SK-N-SH (cell line): ENCODE data around the gene MAST4. TPM values are rescaled to one million over a fixed set of nuclear protein-coding genes. Genes with fewer than 3 reads are reported as not detected.

ENCODE experiments used
- CTCF ChIA-PET: fragments of 300-600, 350-600 bp; formaldehyde crosslinking; extraction: SDS; loops from one replicate; lab custom pipeline; 2021; lab: Yijun Ruan, JAX
- POLR2A ChIA-PET: fragments of 350-600 bp; sonication (Branson Sonifier 250); formaldehyde crosslinking; extraction: SDS; loops from one replicate; lab custom pipeline; 2020; ENCODE audit warnings: antibody characterized with exemption, inconsistent platforms; lab: Yijun Ruan, JAX
- DNase-seq: peaks from one replicate; pipeline ENCODE4 v3.0.0; 2012
- H2AFZ ChIP-seq: fragments of 200-600 bp; sonication (generic); 2 replicates; pipeline ENCODE4 v1.8.1; 2016; ENCODE audit warnings: antibody characterized with exemption, mild to moderate bottlenecking, low read depth
- H3F3A ChIP-seq: fragments of 200-600 bp; sonication (generic); replicated peaks from 2 replicates; pipeline ENCODE3; 2016; ENCODE audit warnings: antibody characterized with exemption, mild to moderate bottlenecking; ENCODE audit not compliant: insufficient read depth
- H3K27ac ChIP-seq, 2 experiments: fragments of 200-500 bp in 1 of 2; fragments of 200-600 bp in 1 of 2; sonication (Bioruptor generic) in 1 of 2; sonication (generic), shearing (Covaris generic) in 1 of 2; 2 replicates each; pipeline versions ENCODE4 v1.5.1 to v1.6.1; 2014 to 2016; ENCODE audit warnings: low read depth in 2 of 2, inconsistent platforms in 1 of 2, low read length in 1 of 2, mild to moderate bottlenecking in 1 of 2, mixed read lengths in 1 of 2
- H3K27me3 ChIP-seq: fragments of 200-600 bp; sonication (generic), shearing (Covaris generic); 2 replicates; pipeline ENCODE4 v1.6.1; 2016; ENCODE audit warnings: mixed run types; ENCODE audit not compliant: insufficient read depth
- H3K36me3 ChIP-seq, 2 experiments: fragments of 200-500 bp in 1 of 2; fragments of 200-600 bp in 1 of 2; sonication (Bioruptor generic) in 1 of 2; sonication (generic) in 1 of 2; replicated peaks in 1 of 2; 2 replicates each; pipeline versions ENCODE3 to v1.5.1; 2014 to 2016; ENCODE audit warnings: low read length in 1 of 2, mild to moderate bottlenecking in 1 of 2; ENCODE audit not compliant: insufficient read depth in 2 of 2, control insufficient read depth in 1 of 2
- H3K4me1 ChIP-seq, 2 experiments: fragments of 200-500 bp in 1 of 2; fragments of 200-600 bp in 1 of 2; sonication (Bioruptor generic) in 1 of 2; sonication (generic), shearing (Covaris generic) in 1 of 2; 2 replicates each; pipeline versions ENCODE4 v1.5.1 to v1.6.1; 2014 to 2016; ENCODE audit warnings: low read depth in 1 of 2, low read length in 1 of 2, mixed run types in 1 of 2; ENCODE audit not compliant: insufficient read depth in 2 of 2, control insufficient read depth in 1 of 2
- H3K4me2 ChIP-seq: fragments of 200-600 bp; sonication (generic), shearing (Covaris generic); 2 replicates; pipeline ENCODE4 v1.6.1; 2017; ENCODE audit warnings: mixed run types
- H3K4me3 ChIP-seq, 2 experiments: fragments of 200-500 bp in 1 of 2; fragments of 200-600 bp in 1 of 2; sonication (Bioruptor generic) in 1 of 2; sonication (generic), shearing (Covaris generic) in 1 of 2; 2 replicates each; pipeline versions ENCODE4 v1.5.1 to v1.8.1; 2014 to 2016; ENCODE audit warnings: low read depth in 2 of 2, inconsistent platforms in 1 of 2, low read length in 1 of 2, mild to moderate bottlenecking in 1 of 2, mixed read lengths in 1 of 2, moderate library complexity in 1 of 2
- H3K79me2 ChIP-seq: fragments of 200-600 bp; sonication (generic); 2 replicates; pipeline ENCODE4 v1.8.1; 2017; ENCODE audit warnings: mild to moderate bottlenecking; ENCODE audit not compliant: insufficient read depth
- H3K9ac ChIP-seq: fragments of 200-600 bp; sonication (generic); 2 replicates; pipeline ENCODE4 v1.6.1; 2017; ENCODE audit warnings: mixed run types
- H3K9me2 ChIP-seq: fragments of 200-600 bp; sonication (generic); 2 replicates; pipeline ENCODE4 v1.6.1; 2017; ENCODE audit warnings: mixed run types
- H3K9me3 ChIP-seq: fragments of 200-600 bp; sonication (generic); 2 replicates; pipeline ENCODE4 v1.6.1; 2017; ENCODE audit warnings: mixed run types, mild to moderate bottlenecking, moderate library complexity
- H4K20me1 ChIP-seq: fragments of 200-600 bp; sonication (generic); 2 replicates; pipeline ENCODE4 v1.6.1; 2017; ENCODE audit warnings: mild to moderate bottlenecking, mixed run types; ENCODE audit not compliant: insufficient read depth
- CHD2 ChIP-seq: fragments of 150-350 bp; IDR thresholded peaks from 2 replicates; pipeline ENCODE4 v1.6.1; 2018; ENCODE audit warnings: low read length; ENCODE audit not compliant: partially characterized antibody
- ELF1 ChIP-seq: IDR thresholded peaks from 2 replicates; pipeline ENCODE4 v1.4.0; 2012
- EZH2phosphoT487 ChIP-seq: fragments of 200-600 bp; sonication (generic); IDR thresholded peaks from 2 replicates; pipeline ENCODE4 v1.6.1; 2017; ENCODE audit warnings: low read depth, mixed run types, mild to moderate bottlenecking, antibody characterized with exemption, moderate library complexity, borderline replicate concordance
- FOXJ3 ChIP-seq: sonication (generic); formaldehyde crosslinking; IDR thresholded peaks from 2 replicates; pipeline ENCODE4 v1.5.1; 2020; ENCODE audit warnings: mild to moderate bottlenecking, missing genetic modification reagents
- FOXM1 ChIP-seq: IDR thresholded peaks from 2 replicates; pipeline ENCODE4 v1.4.0; 2012; ENCODE audit warnings: low read depth, mild to moderate bottlenecking
- GABPA ChIP-seq: IDR thresholded peaks from 2 replicates; pipeline ENCODE4 v1.4.0; 2012; ENCODE audit warnings: low read depth, mild to moderate bottlenecking
- JUND ChIP-seq: IDR thresholded peaks from 2 replicates; pipeline ENCODE4 v1.4.0; 2012
- MEF2A ChIP-seq: IDR thresholded peaks from 2 replicates; pipeline ENCODE4 v1.4.0; 2012; ENCODE audit warnings: low read depth, borderline replicate concordance
- RFX5 ChIP-seq: IDR thresholded peaks from 2 replicates; pipeline ENCODE4 v1.6.1; 2012; ENCODE audit warnings: mild to moderate bottlenecking, improper control_type of control experiment, low read length
- RXRA ChIP-seq: IDR thresholded peaks from 2 replicates; pipeline ENCODE4 v1.4.0; 2012; ENCODE audit warnings: low read depth, mild to moderate bottlenecking, borderline replicate concordance
- TAF1 ChIP-seq: IDR thresholded peaks from 2 replicates; pipeline ENCODE4 v1.6.1; 2012; ENCODE audit warnings: low read depth, mild to moderate bottlenecking, low read length, moderate library complexity, borderline replicate concordance
- USF2 ChIP-seq: fragments of 150-350 bp; IDR thresholded peaks from 2 replicates; pipeline ENCODE4 v1.6.1; 2017; ENCODE audit warnings: antibody characterized with exemption, low read length, low read depth, borderline replicate concordance
- YY1 ChIP-seq: IDR thresholded peaks from 2 replicates; pipeline ENCODE4 v1.4.0; 2012; ENCODE audit warnings: low read depth, mild to moderate bottlenecking
- ZBTB33 ChIP-seq: IDR thresholded peaks from 2 replicates; pipeline ENCODE4 v1.4.0; 2012; ENCODE audit warnings: low read depth, borderline replicate concordance
- WGBS: methylation state at CpG from one replicate; pipeline ENCODE4 v1.1.6; 2017; ENCODE audit warnings: low lambda C conversion rate; 5-methylcytosine and 5-hydroxymethylcytosine counted together
- polyA plus RNA-seq, 3 experiments: library from polyadenylated mRNA; depleted of rRNA; stranded (reverse); fragments of >200 nt; gene quantifications; 2 replicates each; pipeline ENCODE4 v1.2.3, GENCODE V29; 2012
- TF ChIP-seq, protein P1 (sequence below): fragments of 200-600 bp; sonication (generic); IDR thresholded peaks from 2 replicates; pipeline ENCODE4 v1.6.1; 2017; ENCODE audit warnings: antibody characterized with exemption, mild to moderate bottlenecking, moderate library complexity
- TF ChIP-seq, protein P2 (sequence below): fragments of 150-350 bp; IDR thresholded peaks from 2 replicates; pipeline ENCODE4 v1.6.1; 2016; ENCODE audit warnings: mild to moderate bottlenecking, low read depth, low read length
- TF ChIP-seq, protein P3 (sequence below): IDR thresholded peaks from 2 replicates; pipeline ENCODE4 v1.4.0; 2012; ENCODE audit warnings: low read depth, borderline replicate concordance

Gene MAST4
- polyA plus RNA-seq, 1 of the 3 experiments (the other 2 are of a cell fraction) = 2.2 TPM

DNA sequence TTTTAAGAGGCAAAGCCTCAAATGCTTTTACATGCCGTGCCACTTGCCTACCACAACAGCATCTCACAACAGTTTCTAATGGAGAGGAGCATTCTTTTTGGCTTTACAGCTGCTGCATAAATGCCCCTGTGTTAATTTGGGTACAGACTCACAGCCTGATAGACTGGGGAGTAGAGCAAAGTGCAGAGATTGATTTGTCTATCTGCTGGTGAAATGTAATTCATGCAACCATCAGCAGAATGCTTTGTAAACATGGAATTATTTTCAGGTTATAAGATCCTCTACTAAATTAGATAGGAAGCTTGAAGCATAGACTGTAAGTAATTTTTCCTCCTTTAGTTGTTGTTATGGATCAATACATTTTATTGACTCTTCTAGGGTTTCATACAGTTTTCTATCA lies 430.1 kb downstream of the MAST4 start (continued):
- TF ChIP-seq, protein P1, sequence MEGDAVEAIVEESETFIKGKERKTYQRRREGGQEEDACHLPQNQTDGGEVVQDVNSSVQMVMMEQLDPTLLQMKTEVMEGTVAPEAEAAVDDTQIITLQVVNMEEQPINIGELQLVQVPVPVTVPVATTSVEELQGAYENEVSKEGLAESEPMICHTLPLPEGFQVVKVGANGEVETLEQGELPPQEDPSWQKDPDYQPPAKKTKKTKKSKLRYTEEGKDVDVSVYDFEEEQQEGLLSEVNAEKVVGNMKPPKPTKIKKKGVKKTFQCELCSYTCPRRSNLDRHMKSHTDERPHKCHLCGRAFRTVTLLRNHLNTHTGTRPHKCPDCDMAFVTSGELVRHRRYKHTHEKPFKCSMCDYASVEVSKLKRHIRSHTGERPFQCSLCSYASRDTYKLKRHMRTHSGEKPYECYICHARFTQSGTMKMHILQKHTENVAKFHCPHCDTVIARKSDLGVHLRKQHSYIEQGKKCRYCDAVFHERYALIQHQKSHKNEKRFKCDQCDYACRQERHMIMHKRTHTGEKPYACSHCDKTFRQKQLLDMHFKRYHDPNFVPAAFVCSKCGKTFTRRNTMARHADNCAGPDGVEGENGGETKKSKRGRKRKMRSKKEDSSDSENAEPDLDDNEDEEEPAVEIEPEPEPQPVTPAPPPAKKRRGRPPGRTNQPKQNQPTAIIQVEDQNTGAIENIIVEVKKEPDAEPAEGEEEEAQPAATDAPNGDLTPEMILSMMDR = no peak
- TF ChIP-seq FOXJ3 (CRISPR knock-in tag) (no peak), ZBTB33 (no peak), ELF1 (no peak), FOXM1 (no peak), TAF1 (no peak), CHD2 (no peak), YY1 (no peak)
- TF ChIP-seq, protein P2, sequence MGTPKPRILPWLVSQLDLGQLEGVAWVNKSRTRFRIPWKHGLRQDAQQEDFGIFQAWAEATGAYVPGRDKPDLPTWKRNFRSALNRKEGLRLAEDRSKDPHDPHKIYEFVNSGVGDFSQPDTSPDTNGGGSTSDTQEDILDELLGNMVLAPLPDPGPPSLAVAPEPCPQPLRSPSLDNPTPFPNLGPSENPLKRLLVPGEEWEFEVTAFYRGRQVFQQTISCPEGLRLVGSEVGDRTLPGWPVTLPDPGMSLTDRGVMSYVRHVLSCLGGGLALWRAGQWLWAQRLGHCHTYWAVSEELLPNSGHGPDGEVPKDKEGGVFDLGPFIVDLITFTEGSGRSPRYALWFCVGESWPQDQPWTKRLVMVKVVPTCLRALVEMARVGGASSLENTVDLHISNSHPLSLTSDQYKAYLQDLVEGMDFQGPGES = no peak
- TF ChIP-seq, protein P3, sequence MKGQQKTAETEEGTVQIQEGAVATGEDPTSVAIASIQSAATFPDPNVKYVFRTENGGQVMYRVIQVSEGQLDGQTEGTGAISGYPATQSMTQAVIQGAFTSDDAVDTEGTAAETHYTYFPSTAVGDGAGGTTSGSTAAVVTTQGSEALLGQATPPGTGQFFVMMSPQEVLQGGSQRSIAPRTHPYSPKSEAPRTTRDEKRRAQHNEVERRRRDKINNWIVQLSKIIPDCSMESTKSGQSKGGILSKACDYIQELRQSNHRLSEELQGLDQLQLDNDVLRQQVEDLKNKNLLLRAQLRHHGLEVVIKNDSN = no peak

GRCh38 chr5:67027171-67027570 lies 431.0 kb downstream of the MAST4 start:
- Histone ChIP-seq H3K36me3 (no peaks in the 10 kb centered on the region), H4K20me1 (no peaks in the 10 kb centered on the region), H3K79me2 (no peaks in the 10 kb centered on the region), H3K4me3 (no peak overlapping the region), H3F3A (peaks cover 4% of the 10 kb centered on the region), H3K27me3 (no peaks in the 10 kb centered on the region), H3K27ac (no peak overlapping the region), H3K9ac (no peak overlapping the region), H3K9me3 (no peaks in the 10 kb centered on the region), H3K4me1 (peaks cover 12 to 18% of the 10 kb centered on the region in 2 experiments), H3K4me2 (no peak overlapping the region), H3K9me2 (no peaks in the 10 kb centered on the region; the same call in 1 of the 2 replicates), H2AFZ (no peak overlapping the region)
- ChIA-PET POLR2A (interaction anchor here (1.1 kb wide), 1 partner anchor 22 kb away, joined by 3 read pairs; no protein-coding TSS in a partner anchor), CTCF (no interaction called here)
- DNase-seq = no peak
- WGBS = 94% methylated on average over 2 of the region's 2 CpGs
- no peak for TF ChIP-seq GABPA
- TF ChIP-seq, protein P1 = no peak
- TF ChIP-seq EZH2phosphoT487 = no peak
- no peak for TF ChIP-seq JUND
- no peak for TF ChIP-seq MEF2A
- no peak for TF ChIP-seq RFX5
- TF ChIP-seq RXRA = no peak
- TF ChIP-seq, protein P3 = no peak
- no peak for TF ChIP-seq USF2
- TF ChIP-seq ELF1 = no peak
